ENCODE measurements around the gene ADGRF3. TPM values are rescaled to one million over a fixed set of nuclear protein-coding genes. Genes with fewer than 3 reads are reported as not detected.
"Not testable (repeated sequence)": the region's sequence is repeated elsewhere in the genome, so short reads cannot be mapped to it uniquely, and the experiment has no call there.

Gene ADGRF3
- polyA plus RNA-seq, 1 of the 3 experiments (the other 2 are of a cell fraction), result 0.31 TPM

DNA sequence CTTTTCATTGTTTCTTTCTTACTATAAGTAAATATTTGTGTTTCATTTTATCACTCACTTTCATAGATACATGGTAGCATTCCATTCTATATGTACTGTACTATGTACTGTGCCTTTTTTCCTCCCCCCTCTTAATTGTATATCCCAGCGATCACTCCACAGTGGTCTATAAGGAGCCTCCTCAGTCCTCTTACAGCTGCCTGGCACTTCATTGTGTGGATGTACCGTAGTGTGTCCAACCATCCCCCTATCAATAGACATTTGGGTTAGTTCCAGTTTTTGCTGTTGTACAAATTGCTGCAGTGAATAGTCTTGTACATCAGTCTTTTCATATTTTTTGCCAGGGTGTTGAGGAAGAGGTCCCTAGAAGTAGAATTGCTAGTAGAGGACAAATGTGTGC, 33.7 kb upstream of the ADGRF3 start (continued):
- TF ChIP-seq, protein P1, sequence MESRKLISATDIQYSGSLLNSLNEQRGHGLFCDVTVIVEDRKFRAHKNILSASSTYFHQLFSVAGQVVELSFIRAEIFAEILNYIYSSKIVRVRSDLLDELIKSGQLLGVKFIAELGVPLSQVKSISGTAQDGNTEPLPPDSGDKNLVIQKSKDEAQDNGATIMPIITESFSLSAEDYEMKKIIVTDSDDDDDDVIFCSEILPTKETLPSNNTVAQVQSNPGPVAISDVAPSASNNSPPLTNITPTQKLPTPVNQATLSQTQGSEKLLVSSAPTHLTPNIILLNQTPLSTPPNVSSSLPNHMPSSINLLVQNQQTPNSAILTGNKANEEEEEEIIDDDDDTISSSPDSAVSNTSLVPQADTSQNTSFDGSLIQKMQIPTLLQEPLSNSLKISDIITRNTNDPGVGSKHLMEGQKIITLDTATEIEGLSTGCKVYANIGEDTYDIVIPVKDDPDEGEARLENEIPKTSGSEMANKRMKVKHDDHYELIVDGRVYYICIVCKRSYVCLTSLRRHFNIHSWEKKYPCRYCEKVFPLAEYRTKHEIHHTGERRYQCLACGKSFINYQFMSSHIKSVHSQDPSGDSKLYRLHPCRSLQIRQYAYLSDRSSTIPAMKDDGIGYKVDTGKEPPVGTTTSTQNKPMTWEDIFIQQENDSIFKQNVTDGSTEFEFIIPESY (IDR thresholded peaks at IDR 0.05; ENCODE audit: borderline replicate concordance, low read depth), result no peak
- TF ChIP-seq JUND (IDR thresholded peaks at IDR 0.05) (no peak), FOXM1 (IDR thresholded peaks at IDR 0.05; ENCODE audit: low read depth) (no peak), NRF1 (IDR thresholded peaks at IDR 0.05; ENCODE audit: low read depth, low read length) (no peak), SMC3 (IDR thresholded peaks at IDR 0.05; ENCODE audit: low read depth, low read length) (no peak)

- Histone ChIP-seq H3K27me3 (ENCODE audit: insufficient read depth) (no peaks in the 10 kb centered on the region), H3K79me2 (ENCODE audit: insufficient read depth) (no peaks in the 10 kb centered on the region), H2AFZ (ENCODE audit: low read depth) (no peak overlapping the region), H3K9me3 (no peaks in the 10 kb centered on the region), H3K4me3 (ENCODE audit: low read depth in 2 of 2, low read length in 1 of 2) (no peak overlapping the region), H3K9me2 (no peaks in the 10 kb centered on the region), H3F3A (replicated peaks; ENCODE audit: insufficient read depth) (no peaks in the 10 kb centered on the region), H4K20me1 (ENCODE audit: insufficient read depth) (no peaks in the 10 kb centered on the region), H3K4me1 (ENCODE audit: control insufficient read depth in 1 of 2, insufficient read depth in 2 of 2, low read depth in 1 of 2, low read length in 1 of 2) (peaks cover 0 to 9% of the 10 kb centered on the region in 2 experiments; a peak in 2 of 4 replicates), H3K9ac (no peak overlapping the region), H3K4me2 (no peak overlapping the region), H3K36me3 (replicated peaks in 1 of 2; ENCODE audit: control insufficient read depth in 1 of 2, insufficient read depth in 2 of 2, low read length in 1 of 2) (peaks cover 35 to 52% of the 10 kb centered on the region in 2 experiments), H3K27ac (ENCODE audit: low read depth in 2 of 2, low read length in 1 of 2) (no peak overlapping the region)
- DNase-seq, result no peak
- CTCF ChIA-PET, result interaction anchor here (1.0 kb wide), 1 partner anchor 201 kb away, joined by 4 read pairs; no protein-coding TSS in a partner anchor
- 100% methylated on average over 1 of the region's 1 CpG for WGBS (ENCODE audit: low lambda C conversion rate)
- TF ChIP-seq ELF1 (IDR thresholded peaks at IDR 0.05), result no peak
- TF ChIP-seq NRF1 (IDR thresholded peaks at IDR 0.05; ENCODE audit: low read depth, low read length), result no peak
- TF ChIP-seq, protein P1 (IDR thresholded peaks at IDR 0.05; ENCODE audit: borderline replicate concordance, low read depth), result no peak
- no peak for TF ChIP-seq SIN3A (IDR thresholded peaks at IDR 0.05; ENCODE audit: borderline replicate concordance, low read depth, low read length)
- no peak for TF ChIP-seq NFIC (IDR thresholded peaks at IDR 0.05; ENCODE audit: borderline replicate concordance)
- TF ChIP-seq USF1 (IDR thresholded peaks at IDR 0.05; ENCODE audit: borderline replicate concordance, low read depth), result no peak
- TF ChIP-seq JUND (IDR thresholded peaks at IDR 0.05), result no peak
- TF ChIP-seq SMC3 (IDR thresholded peaks at IDR 0.05; ENCODE audit: low read depth, low read length), result no peak
- TF ChIP-seq TEAD4 (IDR thresholded peaks at IDR 0.05; ENCODE audit: borderline replicate concordance, insufficient read depth), result no peak
- TF ChIP-seq, protein P2, sequence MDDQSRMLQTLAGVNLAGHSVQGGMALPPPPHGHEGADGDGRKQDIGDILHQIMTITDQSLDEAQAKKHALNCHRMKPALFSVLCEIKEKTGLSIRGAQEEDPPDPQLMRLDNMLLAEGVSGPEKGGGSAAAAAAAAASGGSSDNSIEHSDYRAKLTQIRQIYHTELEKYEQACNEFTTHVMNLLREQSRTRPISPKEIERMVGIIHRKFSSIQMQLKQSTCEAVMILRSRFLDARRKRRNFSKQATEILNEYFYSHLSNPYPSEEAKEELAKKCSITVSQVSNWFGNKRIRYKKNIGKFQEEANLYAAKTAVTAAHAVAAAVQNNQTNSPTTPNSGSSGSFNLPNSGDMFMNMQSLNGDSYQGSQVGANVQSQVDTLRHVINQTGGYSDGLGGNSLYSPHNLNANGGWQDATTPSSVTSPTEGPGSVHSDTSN (IDR thresholded peaks at IDR 0.05), result no peak
- no peak for TF ChIP-seq MXI1 (IDR thresholded peaks at IDR 0.05; ENCODE audit: low read depth, low read length)
- TF ChIP-seq FOXJ3 (CRISPR knock-in tag; IDR thresholded peaks at IDR 0.05), result no peak
- TF ChIP-seq IRF3 (IDR thresholded peaks at IDR 0.05; ENCODE audit: low read depth, low read length), result no peak
- no peak for TF ChIP-seq RXRA (IDR thresholded peaks at IDR 0.05; ENCODE audit: borderline replicate concordance, low read depth)
- no peak for TF ChIP-seq RFX5 (IDR thresholded peaks at IDR 0.05; ENCODE audit: low read length)
- POLR2A ChIA-PET, result interaction anchor here (1.4 kb wide), 1 partner anchor 31 kb away, joined by 4 read pairs; the partner anchor contains the start of gene SELENOI
Observed at GRCh38 chr2:26376799-26377198, 30.2 kb upstream of the ADGRF3 start.

- H3F3A ChIP-seq (replicated peaks; ENCODE audit: insufficient read depth); H3K9me3 ChIP-seq; H4K20me1 ChIP-seq (ENCODE audit: insufficient read depth); H3K4me2 ChIP-seq; H3K27me3 ChIP-seq (ENCODE audit: insufficient read depth); H2AFZ ChIP-seq (ENCODE audit: low read depth); DNase-seq; H3K9me2 ChIP-seq; H3K27ac ChIP-seq (ENCODE audit: low read depth in 2 of 2, low read length in 1 of 2); H3K79me2 ChIP-seq (ENCODE audit: insufficient read depth); H3K4me3 ChIP-seq (ENCODE audit: low read depth in 2 of 2, low read length in 1 of 2); H3K9ac ChIP-seq; POLR2A ChIA-PET; CTCF ChIA-PET: not testable (repeated sequence)
- H3K36me3 ChIP-seq (replicated peaks in 1 of 2; ENCODE audit: control insufficient read depth in 1 of 2, insufficient read depth in 2 of 2, low read length in 1 of 2), result peaks cover 35 to 52% of the 10 kb centered on the region in 2 experiments
- 89% methylated on average over 3 of the region's 31 CpGs for WGBS (ENCODE audit: low lambda C conversion rate)
- H3K4me1 ChIP-seq (ENCODE audit: control insufficient read depth in 1 of 2, insufficient read depth in 2 of 2, low read depth in 1 of 2, low read length in 1 of 2), result peaks cover 0 to 18% of the 10 kb centered on the region in 2 experiments; a peak in 2 of 4 replicates
Observed at GRCh38 chr2:26370909-26371308, 24.3 kb upstream of the ADGRF3 start.

Measured in SK-N-SH (cell line).